ENCODE data around the gene DNER. TPM values are rescaled to one million over a fixed set of nuclear protein-coding genes. Genes with fewer than 3 reads are reported as not detected.

Gene DNER
- total RNA-seq, 8 experiments from 2014 or later: 0.52 to 102 (median 62.3) TPM

DNA sequence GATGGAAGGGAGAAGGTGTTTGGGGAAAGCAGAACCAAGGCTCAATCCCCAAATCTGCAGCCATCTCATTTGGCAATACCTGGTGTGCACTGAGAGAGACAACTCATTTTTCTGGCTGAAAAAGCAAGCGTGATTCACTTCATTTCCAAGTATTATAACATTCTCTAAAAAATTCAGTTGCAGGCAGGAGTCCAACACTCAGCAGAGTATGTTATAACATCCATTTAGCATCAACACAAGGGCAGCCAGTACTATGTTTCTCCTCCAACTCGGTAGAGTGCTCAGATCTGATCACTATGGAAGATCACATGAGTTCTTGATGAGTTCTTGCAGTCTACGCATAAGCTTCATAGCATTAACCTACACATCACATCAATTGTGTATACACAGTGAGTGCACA lies 343.8 kb downstream of the DNER start:
- H3K4me3 ChIP-seq: no peak overlapping the region
- ATAC-seq (replicated peaks in 6 of 8): peak in 1 of 8 experiments; percentile 36
- H3K27ac ChIP-seq: no peak overlapping the region
- 46 to 100% (median 88%) methylated on average over 1 to 3 of the region's 3 CpGs; no CpG with 5 or more reads in 1 of the 10 experiments for WGBS, 10 experiments
- no peaks in the 10 kb centered on the region for H3K4me1 ChIP-seq (replicated peaks in 1 of 2)
- in situ Hi-C loops (cut with MboI; ENCODE audit: low pct_unique_long_range_greater_than_20kb in 2 of 9, low sequenced_read_pairs in 9 of 9, unreplicated experiment in 9 of 9): no loop called here

DNA sequence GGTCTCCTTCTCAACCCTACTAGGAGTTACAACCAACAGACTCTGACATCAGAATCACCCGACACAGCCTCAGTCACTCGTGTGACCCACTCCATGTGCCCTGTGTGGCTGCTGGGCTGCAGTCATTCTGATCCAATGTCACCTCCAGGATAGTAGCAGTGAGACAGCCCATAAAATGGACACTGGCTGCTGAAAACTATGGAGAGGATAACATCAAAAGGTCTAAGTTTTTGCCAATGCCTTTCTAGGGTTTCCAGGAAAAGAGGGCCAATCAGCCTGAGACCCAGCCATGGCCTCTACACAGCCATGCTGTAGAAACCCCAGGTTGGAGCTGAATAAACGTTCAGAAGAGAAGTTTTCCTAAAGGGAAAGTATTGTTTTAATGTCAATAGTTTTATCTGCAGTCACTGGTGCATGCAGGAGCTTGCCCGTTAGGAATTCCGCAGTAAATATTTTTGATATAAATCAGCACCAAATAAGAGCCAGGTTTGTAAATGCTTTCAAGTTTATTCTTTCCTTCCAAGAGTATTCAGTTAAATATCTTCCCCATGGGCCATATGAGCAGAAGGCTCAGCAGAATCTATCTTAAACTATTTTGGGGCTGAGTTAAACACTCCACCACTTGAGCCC lies 351.1 kb downstream of the DNER start:
- in situ Hi-C loops (cut with MboI; ENCODE audit: low pct_unique_long_range_greater_than_20kb in 2 of 9, low sequenced_read_pairs in 9 of 9, unreplicated experiment in 9 of 9): no loop called here
- 0 to 100% (median 69%) methylated on average over 1 to 4 of the region's 5 CpGs for WGBS, 10 experiments
- H3K27ac ChIP-seq: no peak overlapping the region
- H3K4me3 ChIP-seq: no peak overlapping the region
- no peaks in the 10 kb centered on the region for H3K4me1 ChIP-seq (replicated peaks in 1 of 2)
- no peak for ATAC-seq (replicated peaks in 6 of 8)

DNA sequence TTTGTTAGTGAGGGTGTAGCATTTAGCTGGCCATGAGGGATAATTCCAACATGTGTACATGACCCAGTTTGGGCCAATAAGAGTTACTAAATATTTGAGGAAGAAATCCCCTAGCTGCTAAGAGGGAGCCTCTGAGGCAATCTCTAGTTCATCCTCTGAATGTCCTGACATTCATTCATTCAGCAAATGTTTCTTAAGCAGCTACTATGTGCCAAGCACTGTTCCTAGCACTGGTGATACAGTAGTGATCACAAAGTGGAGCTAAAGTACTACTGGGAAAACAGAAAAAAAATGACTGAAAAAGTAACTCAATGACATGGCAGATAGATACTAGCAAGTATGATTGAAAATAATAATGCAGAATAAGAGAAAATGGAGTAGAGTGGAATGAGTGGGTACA lies 363.5 kb downstream of the DNER start:
- ATAC-seq (replicated peaks in 6 of 8): no peak
- H3K27ac ChIP-seq: no peak overlapping the region
- peaks cover 4 to 11% of the 10 kb centered on the region in 2 donors for H3K4me1 ChIP-seq (replicated peaks in 1 of 2)
- no peak overlapping the region for H3K4me3 ChIP-seq
- in situ Hi-C loops (cut with MboI; ENCODE audit: low pct_unique_long_range_greater_than_20kb in 2 of 9, low sequenced_read_pairs in 9 of 9, unreplicated experiment in 9 of 9): no loop called here

- WGBS, 10 experiments: 4 to 100% (median 66%) methylated on average over 1 to 8 of the region's 9 CpGs
- no peak overlapping the region for H3K4me3 ChIP-seq
- in situ Hi-C loops (cut with MboI; ENCODE audit: low pct_unique_long_range_greater_than_20kb in 2 of 9, low sequenced_read_pairs in 9 of 9, unreplicated experiment in 9 of 9): no loop called here
- ATAC-seq (replicated peaks in 6 of 8): peak in 3 of 8 experiments; percentile 76 to 93 (median 87)
- H3K4me1 ChIP-seq (replicated peaks in 1 of 2): peaks cover 4 to 11% of the 10 kb centered on the region in 2 donors
- H3K27ac ChIP-seq: no peak overlapping the region
Observed at GRCh38 chr2:229350117-229350805, 364.1 kb downstream of the DNER start.

GRCh38 chr2:229348128-229348527 lies 366.2 kb downstream of the DNER start:
- Histone ChIP-seq H3K27ac (no peak overlapping the region), H3K4me1 (replicated peaks in 1 of 2) (peaks cover 4 to 11% of the 10 kb centered on the region in 2 donors), H3K4me3 (no peak overlapping the region)
- 58 to 83% (median 72%) methylated on average over 1 to 3 of the region's 3 CpGs; no CpG with 5 or more reads in 2 of the 10 experiments for WGBS, 10 experiments
- peak in 5 of 8 experiments; percentile 7 to 66 (median 46) for ATAC-seq (replicated peaks in 6 of 8)
- in situ Hi-C loops (cut with MboI; ENCODE audit: low pct_unique_long_range_greater_than_20kb in 2 of 9, low sequenced_read_pairs in 9 of 9, unreplicated experiment in 9 of 9): no loop called here

DNA sequence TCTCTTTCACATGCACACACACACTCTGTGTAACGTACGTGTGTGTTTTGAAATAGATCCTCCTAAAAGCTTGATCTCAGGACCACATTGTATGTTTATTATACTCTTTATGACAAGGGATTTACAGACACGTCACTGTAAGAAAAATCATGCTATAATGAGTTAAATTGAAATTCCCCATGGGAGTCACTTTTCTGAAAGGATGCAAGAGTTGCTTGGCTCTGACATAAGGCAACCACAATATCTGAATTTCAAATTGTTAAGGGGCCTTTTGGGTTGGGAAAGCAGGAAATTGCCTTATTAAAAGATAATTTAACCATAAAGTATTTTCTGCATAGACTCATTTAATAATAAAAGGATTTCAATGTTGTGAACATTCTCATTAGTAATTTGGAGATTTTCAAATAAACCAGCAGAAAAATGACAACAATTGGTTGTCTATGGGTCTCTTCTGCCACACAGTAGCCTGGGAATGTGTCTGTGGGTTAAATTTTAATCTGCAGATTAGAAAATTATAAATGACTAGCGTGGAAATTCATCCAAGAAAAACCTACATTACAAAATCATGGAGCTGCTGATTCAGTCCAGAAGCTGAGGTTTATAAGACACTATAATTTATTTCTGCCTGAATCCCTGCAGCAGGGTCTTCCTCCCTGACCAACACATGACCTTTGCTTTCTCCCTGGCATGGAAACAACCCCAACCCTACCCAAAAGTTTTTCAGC lies 367.4 kb downstream of the DNER start:
- ATAC-seq (replicated peaks in 6 of 8): peak in 1 of 8 experiments; percentile 5
- Histone ChIP-seq H3K27ac (no peak overlapping the region), H3K4me1 (replicated peaks in 1 of 2) (peaks cover 0 to 11% of the 10 kb centered on the region in 2 donors), H3K4me3 (no peak overlapping the region)
- 10 to 87% (median 61%) methylated on average over 1 to 4 of the region's 4 CpGs for WGBS, 10 experiments
- in situ Hi-C loops (cut with MboI; ENCODE audit: low pct_unique_long_range_greater_than_20kb in 2 of 9, low sequenced_read_pairs in 9 of 9, unreplicated experiment in 9 of 9): no loop called here

DNA sequence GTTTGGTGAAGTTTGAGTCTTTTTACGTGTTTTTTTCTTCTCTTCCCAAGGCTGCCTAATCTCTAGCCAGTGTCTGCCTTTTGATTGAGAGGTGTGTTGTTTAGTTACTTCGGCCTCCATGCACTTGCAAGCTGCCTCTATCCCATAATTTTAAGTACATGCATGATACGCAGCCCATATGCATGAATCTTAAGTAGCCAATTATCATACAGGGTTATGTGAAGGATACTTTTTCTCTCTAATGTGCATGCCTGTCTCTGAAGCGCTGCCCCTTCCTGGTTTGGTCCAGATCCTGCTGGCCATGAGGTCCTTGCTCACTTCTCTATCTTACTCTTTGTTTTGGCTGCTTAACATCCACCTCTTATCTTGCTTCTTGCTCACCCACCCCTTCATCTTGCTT lies 369.4 kb downstream of the DNER start:
- in situ Hi-C loops (cut with MboI; ENCODE audit: low pct_unique_long_range_greater_than_20kb in 2 of 9, low sequenced_read_pairs in 9 of 9, unreplicated experiment in 9 of 9): no loop called here
- peak in 4 of 8 experiments; percentile 43 to 91 (median 50) for ATAC-seq (replicated peaks in 6 of 8)
- WGBS, 10 experiments: 18 to 100% (median 68%) methylated on average over 1 to 4 of the region's 4 CpGs
- Histone ChIP-seq H3K4me3 (no peak overlapping the region), H3K4me1 (replicated peaks in 1 of 2) (peaks cover 0 to 11% of the 10 kb centered on the region in 2 donors), H3K27ac (no peak overlapping the region)

DNA sequence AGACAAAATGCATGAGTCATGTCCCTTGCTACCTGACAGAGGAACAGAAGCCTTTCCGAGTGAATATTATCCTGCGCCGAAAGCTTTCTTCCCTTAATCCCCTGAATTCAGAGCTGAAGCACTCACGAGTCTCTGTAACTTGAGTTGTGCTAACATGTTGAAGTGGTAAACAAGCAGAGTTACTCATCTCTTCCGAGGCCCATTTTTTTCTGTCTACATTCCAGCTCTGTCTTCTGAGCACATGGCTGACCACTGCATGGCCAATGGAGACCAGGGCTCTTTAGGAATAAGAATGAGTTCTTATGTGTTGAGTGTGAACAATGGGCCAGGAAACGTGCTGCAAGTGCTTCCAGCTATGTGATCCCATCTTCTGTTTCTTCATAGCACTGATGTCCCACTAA lies 370.2 kb downstream of the DNER start:
- H3K27ac ChIP-seq: no peak overlapping the region
- peaks cover 0 to 11% of the 10 kb centered on the region in 2 donors for H3K4me1 ChIP-seq (replicated peaks in 1 of 2)
- in situ Hi-C loops (cut with MboI; ENCODE audit: low pct_unique_long_range_greater_than_20kb in 2 of 9, low sequenced_read_pairs in 9 of 9, unreplicated experiment in 9 of 9): no loop called here
- 40 to 100% (median 92%) methylated on average over 1 to 6 of the region's 6 CpGs; no CpG with 5 or more reads in 1 of the 10 experiments for WGBS, 10 experiments
- H3K4me3 ChIP-seq: no peak overlapping the region
- ATAC-seq (replicated peaks in 6 of 8): no peak

GRCh38 chr2:229343661-229344060 lies 370.7 kb downstream of the DNER start:
- ATAC-seq (replicated peaks in 6 of 8): no peak
- WGBS, 10 experiments: 40 to 100% (median 73%) methylated on average over 1 to 3 of the region's 3 CpGs; no CpG with 5 or more reads in 4 of the 10 experiments

DNA sequence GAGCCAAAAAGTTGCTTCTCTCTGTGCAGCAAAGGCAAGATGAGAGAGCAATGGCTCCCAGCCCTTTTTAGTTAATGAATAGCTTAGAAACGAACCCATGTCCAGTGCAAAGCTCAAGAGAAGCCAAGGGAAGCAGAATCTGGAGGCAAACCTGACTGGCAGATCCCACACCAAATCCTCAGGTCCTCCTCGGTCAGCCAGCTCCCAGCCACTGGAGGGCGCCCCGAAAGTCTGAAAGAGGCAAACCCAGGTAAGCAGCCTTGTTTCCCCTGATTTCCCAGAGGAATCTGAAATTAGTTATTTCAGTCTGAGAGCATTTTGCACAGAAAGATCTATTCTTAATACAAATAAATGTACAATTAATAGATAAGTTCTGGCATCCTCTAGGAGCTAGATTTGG lies 372.0 kb downstream of the DNER start:
- 0 to 83% (median 39%) methylated on average over 1 to 3 of the region's 4 CpGs; no CpG with 5 or more reads in 5 of the 10 experiments for whole genome bisulfite sequencing, 10 experiments
- Histone ChIP-seq H3K4me1 (replicated peaks in 1 of 2) (peaks cover 0 to 11% of the 10 kb centered on the region in 2 donors), H3K4me3 (no peak overlapping the region), H3K27ac (no peak overlapping the region)
- ATAC-seq (replicated peaks in 6 of 8): peak in 1 of 8 experiments; percentile 33
- in situ Hi-C loops (cut with MboI; ENCODE audit: low pct_unique_long_range_greater_than_20kb in 2 of 9, low sequenced_read_pairs in 9 of 9, unreplicated experiment in 9 of 9): no loop called here

More at GRCh38 chr2:229343661-229344060, 370.7 kb downstream of the DNER start:
- Histone ChIP-seq H3K4me1 (replicated peaks in 1 of 2) (peaks cover 0 to 11% of the 10 kb centered on the region in 2 donors), H3K27ac (no peak overlapping the region), H3K4me3 (no peak overlapping the region)
- in situ Hi-C loops (cut with MboI; ENCODE audit: low pct_unique_long_range_greater_than_20kb in 2 of 9, low sequenced_read_pairs in 9 of 9, unreplicated experiment in 9 of 9): no loop called here

DNA sequence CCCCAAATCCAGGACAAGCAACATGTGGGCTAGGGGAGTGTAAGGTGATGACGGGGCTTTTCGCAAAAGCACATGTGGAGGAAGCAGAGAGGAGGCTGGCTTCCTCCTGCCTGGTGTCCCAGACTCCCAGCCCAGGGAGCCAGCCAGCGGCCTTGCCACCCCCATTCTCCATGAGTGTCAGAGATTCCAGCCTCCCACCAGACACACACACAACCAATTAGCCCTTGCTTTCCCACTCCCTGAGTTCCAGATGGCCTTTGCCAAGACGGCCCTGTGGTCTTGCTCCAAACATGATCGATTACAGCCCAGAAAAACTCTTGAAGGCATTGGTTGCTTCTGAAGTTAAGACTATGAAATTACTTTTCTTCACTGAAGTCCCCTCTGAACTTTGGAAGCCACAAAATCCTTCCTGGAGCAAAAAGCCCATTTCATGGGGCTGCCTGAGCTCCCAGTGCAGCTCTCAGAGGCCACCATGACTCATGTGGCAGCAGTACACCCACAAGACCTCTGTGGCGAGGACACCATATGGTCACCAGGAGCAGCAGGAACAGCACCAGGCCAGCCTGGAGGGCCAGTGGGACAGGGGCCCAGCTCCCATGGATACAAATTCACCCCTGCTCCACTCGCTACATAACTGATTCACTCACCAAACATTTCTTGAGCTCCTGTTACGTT lies 374.1 kb downstream of the DNER start:
- Histone ChIP-seq H3K4me3 (no peak overlapping the region), H3K27ac (no peak overlapping the region), H3K4me1 (replicated peaks in 1 of 2) (peaks cover 0 to 5% of the 10 kb centered on the region in 2 donors)
- in situ Hi-C loops (cut with MboI; ENCODE audit: low pct_unique_long_range_greater_than_20kb in 2 of 9, low sequenced_read_pairs in 9 of 9, unreplicated experiment in 9 of 9): no loop called here
- ATAC-seq (replicated peaks in 6 of 8): peak in 2 of 8 experiments; percentile 10 to 28
- 12 to 89% (median 64%) methylated on average over 3 to 6 of the region's 8 CpGs; no CpG with 5 or more reads in 3 of the 10 experiments for WGBS, 10 experiments

GRCh38 chr2:229339618-229340017 lies 374.7 kb downstream of the DNER start:
- Histone ChIP-seq H3K4me3 (no peak overlapping the region), H3K27ac (no peak overlapping the region), H3K4me1 (replicated peaks in 1 of 2) (peaks cover 0 to 5% of the 10 kb centered on the region in 2 donors)
- 0 to 94% (median 85%) methylated on average over 2 to 4 of the region's 5 CpGs; no CpG with 5 or more reads in 3 of the 10 experiments for WGBS, 10 experiments
- in situ Hi-C loops (cut with MboI; ENCODE audit: low pct_unique_long_range_greater_than_20kb in 2 of 9, low sequenced_read_pairs in 9 of 9, unreplicated experiment in 9 of 9): no loop called here
- ATAC-seq (replicated peaks in 6 of 8): peak in 2 of 8 experiments; percentile 34 to 61

All from motor neuron (in vitro differentiated cells).